GM12878 (cell line): ENCODE data around the gene SIGLEC12. TPM values are rescaled to one million over a fixed set of nuclear protein-coding genes. Genes with fewer than 3 reads are reported as not detected.

Source experiments
- CEBPB ChIP-seq, 2 experiments: fragments of 150-350 bp in 1 of 2; IDR thresholded peaks; 2 replicates each; pipeline ENCODE4 v1.6.1; 2012 to 2014; ENCODE audit warnings: low read depth in 2 of 2, low read length in 2 of 2, borderline replicate concordance in 1 of 2, inconsistent platforms in 1 of 2
- CEBPZ ChIP-seq: fragments of 150-350 bp; IDR thresholded peaks from 2 replicates; pipeline ENCODE4 v1.6.1; 2016; ENCODE audit warnings: low read depth, low read length
- CHD2 ChIP-seq: IDR thresholded peaks from 2 replicates; pipeline ENCODE4 v1.6.1; 2011; ENCODE audit warnings: low read depth, low read length, improper control_type of control experiment, borderline replicate concordance
- DPF2 ChIP-seq: fragments of 450-650 bp; IDR thresholded peaks from 2 replicates; pipeline ENCODE4 v1.6.1; 2017; ENCODE audit warnings: mild to moderate bottlenecking
- EP300 ChIP-seq, 2 experiments: fragments of 150-350 bp in 1 of 2; IDR thresholded peaks; 2 replicates each; pipeline ENCODE4 v1.6.1; 2011 to 2012; ENCODE audit warnings: low read depth in 2 of 2, low read length in 2 of 2, borderline replicate concordance in 1 of 2, improper control_type of control experiment in 1 of 2, inconsistent platforms in 1 of 2; ENCODE audit not compliant: control insufficient read depth in 1 of 2
- ETV6 ChIP-seq, 2 experiments: fragments of 450-650 bp in 1 of 2; IDR thresholded peaks in 1 of 2; conservative IDR thresholded peaks in 1 of 2; 2 replicates each; pipeline ENCODE4 v1.6.1; 2014; ENCODE audit warnings: antibody characterized with exemption in 1 of 2, borderline replicate concordance in 1 of 2, low read depth in 1 of 2, mild to moderate bottlenecking in 1 of 2, moderate library complexity in 1 of 2
- IKZF2 ChIP-seq, 2 experiments: fragments of 450-650 bp; IDR thresholded peaks; 2 replicates each; pipeline ENCODE4 v1.6.1; 2017; ENCODE audit warnings: mild to moderate bottlenecking in 2 of 2, moderate library complexity in 2 of 2
- IRF4 ChIP-seq: IDR thresholded peaks from 2 replicates; pipeline ENCODE4 v1.6.1; 2011; ENCODE audit warnings: low read depth, low read length
- NBN ChIP-seq: fragments of 450-650 bp; IDR thresholded peaks from 2 replicates; pipeline ENCODE4 v1.6.1; 2016
- NR2C1 ChIP-seq: fragments of 450-650 bp; IDR thresholded peaks from 2 replicates; pipeline ENCODE4 v1.6.1; 2017; ENCODE audit warnings: antibody characterized with exemption, mild to moderate bottlenecking, moderate library complexity
- PAX5 ChIP-seq: IDR thresholded peaks from 2 replicates; pipeline ENCODE4 v1.6.1; 2011; ENCODE audit warnings: low read depth, low read length, borderline replicate concordance
- RBBP5 ChIP-seq: fragments of 200-600 bp; sonication (generic); conservative IDR thresholded peaks from 2 replicates; pipeline ENCODE4 v1.6.1; 2016
- SMC3 ChIP-seq: IDR thresholded peaks from 2 replicates; pipeline ENCODE4 v1.6.1; 2011; ENCODE audit warnings: low read length, improper control_type of control experiment, borderline replicate concordance
- SREBF2 ChIP-seq: IDR thresholded peaks from 2 replicates; pipeline ENCODE4 v1.6.1; 2012; ENCODE audit warnings: mild to moderate bottlenecking, low read length
- SRF ChIP-seq, 2 experiments: IDR thresholded peaks; 2 replicates each; pipeline ENCODE4 v1.6.1; 2011; ENCODE audit warnings: low read depth in 2 of 2, low read length in 2 of 2, mild to moderate bottlenecking in 1 of 2, moderate library complexity in 1 of 2
- TAF1 ChIP-seq: IDR thresholded peaks from 2 replicates; pipeline ENCODE4 v1.6.1; 2011; ENCODE audit warnings: mild to moderate bottlenecking, low read depth, low read length, borderline replicate concordance
- TCF3 ChIP-seq: IDR thresholded peaks from 2 replicates; pipeline ENCODE4 v1.6.1; 2012; ENCODE audit warnings: low read depth, mild to moderate bottlenecking, low read length, borderline replicate concordance; ENCODE audit not compliant: insufficient read depth
- WRNIP1 ChIP-seq: IDR thresholded peaks from 2 replicates; pipeline ENCODE4 v1.6.1; 2011; ENCODE audit warnings: low read depth, low read length, improper control_type of control experiment, borderline replicate concordance
- ZBTB40 ChIP-seq: fragments of 450-650 bp; IDR thresholded peaks from 2 replicates; pipeline ENCODE4 v1.6.1; 2016; ENCODE audit warnings: mild to moderate bottlenecking, moderate library complexity, borderline replicate concordance
- ZNF24 ChIP-seq: fragments of 450-650 bp; IDR thresholded peaks from 2 replicates; pipeline ENCODE4 v1.6.1; 2017; ENCODE audit warnings: antibody characterized with exemption, mild to moderate bottlenecking
- polyA plus RNA-seq, 11 experiments: library from polyadenylated mRNA; depleted of rRNA in 4 of 11; unstranded in 6 of 11; stranded (reverse) in 5 of 11; fragments of >200 nt; fragmentation: Nextera tagmentation in 4 of 11; fragmentation: Illumina TruSeq in 1 of 11; extraction: Ambion mirVana in 4 of 11; extraction: Trizol in 1 of 11; gene quantifications; 1 replicate in 1 of 11; 2 replicates in 10 of 11; pipeline versions ENCODE4 v1.2.1 to v1.2.3, GENCODE V29; 2011 to 2016; ENCODE audit warnings: inconsistent platforms in 2 of 11, missing spikeins in 2 of 11, low read depth in 1 of 11
- total RNA-seq, 4 experiments: library from RNA; depleted of rRNA in 3 of 4; stranded (reverse); fragments of >200 nt in 3 of 4; fragmentation: Illumina TruSeq in 1 of 4; extraction: Trizol in 1 of 4; gene quantifications; 2 replicates each; pipeline versions ENCODE4 v1.2.1 to v1.2.3, GENCODE V29; 2013 to 2021

The SIGLEC12 gene
- total and polyA plus RNA-seq, 10 of the 15 experiments (the other 5 are each of a cell fraction or from before 2014, with no cell fraction given), result 0.03 to 0.18 (median 0.06) TPM; not detected in 5

- TF ChIP-seq ZBTB40 (no peak), IRF4 (0 out of 2 replicates have a peak, but pooled peaks have one; percentile 41), ETV6 (conservative IDR thresholded peaks at IDR 0.05 in 1 of 2, IDR thresholded peaks at IDR 0.05 in 1 of 2; ENCODE audit: borderline replicate concordance in 1 of 2, low read depth in 1 of 2) (no peak), RBBP5 (no peak), ZNF24 (peak; percentile 94), SMC3 (no peak), IKZF2 (IDR thresholded peaks at IDR 0.05) (peak; percentile 62 to 67; a peak in 2 of 4 replicates), CHD2 (0 out of 2 replicates have a peak, but pooled peaks have one; percentile 38), DPF2 (peak; percentile 66; the same call in 1 of the 2 replicates), CEBPZ (no peak), NBN (peak; percentile 43; the same call in 1 of the 2 replicates), SRF (IDR thresholded peaks at IDR 0.05; ENCODE audit: low read depth in 2 of 2, low read length in 2 of 2) (no peak), SREBF2 (no peak), PAX5 (peak; percentile 27; the same call in 1 of the 2 replicates), CEBPB (IDR thresholded peaks at IDR 0.05; ENCODE audit: borderline replicate concordance in 1 of 2, low read depth in 2 of 2, low read length in 2 of 2) (no peak), TCF3 (no peak), TAF1 (no peak), WRNIP1 (no peak), NR2C1 (no peak), EP300 (IDR thresholded peaks at IDR 0.05; ENCODE audit: borderline replicate concordance in 1 of 2, control insufficient read depth in 1 of 2, low read depth in 2 of 2, low read length in 2 of 2) (peak; percentile 31 to 53; a peak in 2 of 4 replicates)
Measured at GRCh38 chr19:51531349-51532315, 30.0 kb upstream of the SIGLEC12 start, which contains the start of gene SIGLEC6 (continued).
